B cell (primary cell): ENCODE results near the gene TMEM132E. TPM values are rescaled to one million over a fixed set of nuclear protein-coding genes. Genes with fewer than 3 reads are reported as not detected.

Experiments used
- ATAC-seq: fragments of 200-7000 bp; cut with Tn5 transposase; one replicate; pipeline ENCODE4 v1.10.0; 2021; ENCODE audit warnings: low read depth, mild to moderate bottlenecking, moderate number of reproducible peaks, moderate library complexity
- CTCF ChIA-PET: fragments of 350-600 bp; sonication (Branson Sonifier 250); formaldehyde crosslinking; loops from one replicate; lab custom pipeline; 2021; ENCODE audit warnings: antibody characterized with exemption, inconsistent platforms; lab: Charles Lee
- POLR2A ChIA-PET: fragments of 350-600 bp; sonication (Branson Sonifier 250); formaldehyde crosslinking; loops from one replicate; lab custom pipeline; 2021; ENCODE audit warnings: antibody characterized with exemption; lab: Charles Lee
- DNase-seq: peaks from one replicate; pipeline ENCODE4 v3.0.0; 2013
- H2AFZ ChIP-seq: 2 replicates; pipeline ENCODE4 v1.6.1; 2012; ENCODE audit warnings: mild to moderate bottlenecking, low read depth, low read length; ENCODE audit not compliant: insufficient read depth, poor library complexity, severe bottlenecking
- H3K27ac ChIP-seq, 2 donors: 1 replicate in 1 of 2; 2 replicates in 1 of 2; pipeline ENCODE4 v1.5.1; 2012 to 2013; ENCODE audit warnings: low read length in 2 of 2, mild to moderate bottlenecking in 2 of 2, moderate library complexity in 1 of 2
- H3K27me3 ChIP-seq, 4 experiments: fragments of 200-600 bp in 1 of 4; sonication (generic) in 1 of 4; replicated peaks in 1 of 4; 1 replicate in 2 of 4; 2 replicates in 2 of 4; pipeline versions ENCODE4 v1.6.1 to v1.7.0; 2013 to 2016; ENCODE audit warnings: low read length in 3 of 4, mild to moderate bottlenecking in 2 of 4, mixed read lengths in 1 of 4, moderate library complexity in 1 of 4; ENCODE audit not compliant: insufficient read depth in 4 of 4, control insufficient read depth in 3 of 4; ENCODE audit errors: control extremely low read depth in 1 of 4
- H3K36me3 ChIP-seq, 2 experiments: replicated peaks in 1 of 2; 1 replicate in 1 of 2; 2 replicates in 1 of 2; pipeline versions ENCODE4 v1.6.1 to v1.7.1; 2013; ENCODE audit warnings: low read length in 1 of 2; ENCODE audit not compliant: insufficient read depth in 2 of 2, control insufficient read depth in 1 of 2; ENCODE audit errors: control extremely low read depth in 1 of 2, extremely low read depth in 1 of 2
- H3K4me1 ChIP-seq, 2 donors: fragments of 200-600 bp in 1 of 2; sonication (generic) in 1 of 2; 1 replicate in 1 of 2; 2 replicates in 1 of 2; pipeline versions ENCODE4 v1.5.1 to v1.6.1; 2013 to 2017; ENCODE audit warnings: low read length in 2 of 2; ENCODE audit not compliant: control insufficient read depth in 2 of 2, insufficient read depth in 2 of 2
- H3K4me2 ChIP-seq: replicated peaks from 2 replicates; pipeline ENCODE3; 2012; ENCODE audit warnings: mild to moderate bottlenecking, low read depth, low read length; ENCODE audit not compliant: poor library complexity, severe bottlenecking
- H3K4me3 ChIP-seq, 5 experiments: fragments of 200-600 bp in 1 of 5; sonication (generic) in 1 of 5; 1 replicate in 3 of 5; 2 replicates in 2 of 5; pipeline versions ENCODE4 v1.5.1 to v1.7.0; 2011 to 2016; ENCODE audit warnings: low read length in 4 of 5, mild to moderate bottlenecking in 4 of 5, low read depth in 2 of 5, control low read depth in 1 of 5, moderate library complexity in 1 of 5; ENCODE audit not compliant: insufficient read depth in 1 of 5; ENCODE audit errors: control extremely low read depth in 1 of 5, extremely low read depth in 1 of 5
- H3K79me2 ChIP-seq: fragments of 200-600 bp; sonication (generic); one replicate; pipeline ENCODE4 v1.6.0; 2016; ENCODE audit warnings: low read length; ENCODE audit not compliant: control insufficient read depth, insufficient read depth
- H3K9ac ChIP-seq: fragments of 200-600 bp; sonication (generic); 2 replicates; pipeline ENCODE4 v1.6.1; 2017; ENCODE audit warnings: mild to moderate bottlenecking, low read length, moderate library complexity
- H3K9me3 ChIP-seq, 3 donors: one replicate each; pipeline versions ENCODE4 v1.6.1 to v1.7.1; 2013; ENCODE audit warnings: low read length in 2 of 3; ENCODE audit not compliant: control insufficient read depth in 2 of 3, insufficient read depth in 1 of 3; ENCODE audit errors: control extremely low read depth in 1 of 3
- H4K20me1 ChIP-seq: 2 replicates; pipeline ENCODE4 v1.6.0; 2012; ENCODE audit warnings: mild to moderate bottlenecking, low read length; ENCODE audit not compliant: insufficient read depth, control insufficient read depth, poor library complexity, severe bottlenecking
- H3K27ac Mint-ChIP-seq: one replicate; pipeline ENCODE4 v1.8.0; 2021; ENCODE audit warnings: mixed read lengths
- H3K27me3 Mint-ChIP-seq: one replicate; pipeline ENCODE4 v1.8.0; 2021; ENCODE audit warnings: mixed read lengths
- H3K4me1 Mint-ChIP-seq: one replicate; pipeline ENCODE4 v1.8.0; 2021; ENCODE audit warnings: mixed read lengths
- H3K4me3 Mint-ChIP-seq: one replicate; pipeline ENCODE4 v1.8.0; 2021; ENCODE audit warnings: mixed read lengths
- H3K9me3 Mint-ChIP-seq: one replicate; pipeline ENCODE4 v1.8.0; 2022; ENCODE audit warnings: mixed read lengths; ENCODE audit not compliant: insufficient read depth
- EZH2 ChIP-seq: IDR thresholded peaks from 2 replicates; pipeline ENCODE4 v1.6.1; 2012; ENCODE audit warnings: borderline replicate concordance, low read depth, mild to moderate bottlenecking, moderate library complexity, low read length; ENCODE audit not compliant: insufficient read depth, poor library complexity, severe bottlenecking
- WGBS: methylation state at CpG from one replicate; pipeline ENCODE4 v1.1.5; 2013; ENCODE audit warnings: missing lambda C conversion rate; ENCODE audit not compliant: insufficient coverage; 5-methylcytosine and 5-hydroxymethylcytosine counted together
- intact Hi-C: fragments of 100-400 bp; cut with micrococcal nuclease; formaldehyde crosslinking; loops from one replicate; pipeline ENCODE4 v1.10.0; 2022
- polyA plus RNA-seq: library from polyadenylated mRNA; depleted of rRNA; stranded (reverse); fragments of >200 nt; gene quantifications from 2 replicates; pipeline ENCODE4 v1.2.3, GENCODE V29; 2012
- total RNA-seq, 2 donors: library from RNA; stranded (reverse); fragments of 120-200 nt in 1 of 2; gene quantifications; 1 replicate in 1 of 2; 2 replicates in 1 of 2; pipeline versions ENCODE4 v1.2.3 to v1.2.4, GENCODE V29; 2013 to 2022
- TF ChIP-seq, protein P1 (sequence below): fragments of 200-600 bp; IDR thresholded peaks from one replicate; pipeline ENCODE4 v1.8.0; 2022; ENCODE audit warnings: antibody characterized with exemption, mild to moderate bottlenecking

Gene TMEM132E
- total and polyA plus RNA-seq, 2 donors (not counting 1 experiment from before 2014, with no cell fraction given) = not detected

DNA sequence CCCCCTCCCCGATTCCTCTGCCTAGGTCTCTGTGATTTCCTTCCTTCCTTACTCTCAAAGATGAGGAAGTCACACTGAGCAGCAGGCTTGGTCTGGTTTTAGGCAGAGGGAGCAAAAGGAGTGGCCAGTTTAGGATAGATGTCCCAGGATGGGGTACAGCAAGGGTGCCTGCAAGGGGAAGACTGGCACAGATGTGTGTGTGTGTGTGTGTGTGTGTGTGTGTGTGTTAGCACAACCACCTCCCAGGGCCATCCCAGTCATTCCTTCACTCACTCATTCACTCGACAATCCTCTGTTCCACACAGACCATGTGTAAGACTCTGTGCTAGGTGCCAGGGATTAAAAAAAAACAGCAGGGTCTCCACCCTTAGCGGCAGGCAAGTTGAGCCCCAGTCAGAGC lies 35.9 kb downstream of the TMEM132E start:
- no peaks in the 10 kb centered on the region for H3K9me3 Mint-ChIP-seq
- intact Hi-C loops = no loop called here
- H3K9me3 ChIP-seq = no peaks in the 10 kb centered on the region
- no peak overlapping the region for H3K4me3 ChIP-seq
- ChIA-PET POLR2A (no interaction called here), CTCF (no interaction called here)
- peaks cover 0 to 15% (median 2%) of the 10 kb centered on the region in 4 experiments for H3K27me3 ChIP-seq
- H3K36me3 ChIP-seq = no peaks in the 10 kb centered on the region
- H3K4me3 Mint-ChIP-seq = no peak overlapping the region
- H3K4me1 ChIP-seq = no peaks in the 10 kb centered on the region
- H2AFZ ChIP-seq = no peak overlapping the region
- H3K27ac Mint-ChIP-seq = no peak overlapping the region
- H3K4me1 Mint-ChIP-seq = no peaks in the 10 kb centered on the region
- H3K27me3 Mint-ChIP-seq = peaks cover 61% of the 10 kb centered on the region
- H3K27ac ChIP-seq = no peak overlapping the region
- ATAC-seq (no peak), DNase-seq (no peak)
- H3K79me2 ChIP-seq = no peaks in the 10 kb centered on the region
- no peak overlapping the region for H3K4me2 ChIP-seq
- TF ChIP-seq, protein P1, sequence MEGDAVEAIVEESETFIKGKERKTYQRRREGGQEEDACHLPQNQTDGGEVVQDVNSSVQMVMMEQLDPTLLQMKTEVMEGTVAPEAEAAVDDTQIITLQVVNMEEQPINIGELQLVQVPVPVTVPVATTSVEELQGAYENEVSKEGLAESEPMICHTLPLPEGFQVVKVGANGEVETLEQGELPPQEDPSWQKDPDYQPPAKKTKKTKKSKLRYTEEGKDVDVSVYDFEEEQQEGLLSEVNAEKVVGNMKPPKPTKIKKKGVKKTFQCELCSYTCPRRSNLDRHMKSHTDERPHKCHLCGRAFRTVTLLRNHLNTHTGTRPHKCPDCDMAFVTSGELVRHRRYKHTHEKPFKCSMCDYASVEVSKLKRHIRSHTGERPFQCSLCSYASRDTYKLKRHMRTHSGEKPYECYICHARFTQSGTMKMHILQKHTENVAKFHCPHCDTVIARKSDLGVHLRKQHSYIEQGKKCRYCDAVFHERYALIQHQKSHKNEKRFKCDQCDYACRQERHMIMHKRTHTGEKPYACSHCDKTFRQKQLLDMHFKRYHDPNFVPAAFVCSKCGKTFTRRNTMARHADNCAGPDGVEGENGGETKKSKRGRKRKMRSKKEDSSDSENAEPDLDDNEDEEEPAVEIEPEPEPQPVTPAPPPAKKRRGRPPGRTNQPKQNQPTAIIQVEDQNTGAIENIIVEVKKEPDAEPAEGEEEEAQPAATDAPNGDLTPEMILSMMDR = no peak
- no peak for TF ChIP-seq EZH2
- no peak overlapping the region for H3K9ac ChIP-seq
- 57% methylated on average over 1 of the region's 3 CpGs for WGBS
- H4K20me1 ChIP-seq = no peaks in the 10 kb centered on the region

DNA sequence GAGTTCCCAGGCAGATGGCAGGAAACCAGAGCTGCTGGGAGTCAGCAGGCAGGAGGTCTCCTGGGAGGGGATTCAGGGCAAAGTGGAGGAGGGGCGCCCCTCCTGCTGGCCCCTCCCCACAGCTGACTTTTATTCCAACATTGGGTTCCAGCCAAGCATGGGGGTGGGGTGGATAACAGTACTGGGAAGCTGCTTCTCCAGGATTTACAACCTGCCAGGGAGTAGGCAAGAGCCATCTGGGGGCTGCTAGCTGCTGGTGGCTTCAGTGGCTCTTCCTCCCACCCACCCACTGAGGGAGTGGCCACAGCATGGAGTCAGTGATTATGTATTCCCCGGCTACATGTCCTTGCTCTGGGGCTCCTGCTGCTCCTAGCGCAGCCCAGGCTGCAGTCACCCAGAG lies 36.8 kb downstream of the TMEM132E start:
- H3K9ac ChIP-seq = no peak overlapping the region
- H3K27ac ChIP-seq = no peak overlapping the region
- CTCF ChIA-PET = interaction anchor here (1.0 kb wide), 1 partner anchor 10 kb away, joined by 3 read pairs; no protein-coding TSS in a partner anchor
- H3K9me3 ChIP-seq = no peaks in the 10 kb centered on the region
- no peaks in the 10 kb centered on the region for H3K4me1 ChIP-seq
- no peak overlapping the region for H3K4me3 Mint-ChIP-seq
- H3K4me2 ChIP-seq = no peak overlapping the region
- no peak overlapping the region for H3K4me3 ChIP-seq
- H3K27me3 Mint-ChIP-seq = peaks cover 58% of the 10 kb centered on the region
- intact Hi-C loops = no loop called here
- ATAC-seq = no peak
- no peaks in the 10 kb centered on the region for H4K20me1 ChIP-seq
- H2AFZ ChIP-seq = no peak overlapping the region
- POLR2A ChIA-PET = no interaction called here
- no peak for DNase-seq
- no peak overlapping the region for H3K27ac Mint-ChIP-seq
- H3K27me3 ChIP-seq = peaks cover 0 to 15% (median 2%) of the 10 kb centered on the region in 4 experiments
- TF ChIP-seq EZH2 = no peak
- TF ChIP-seq, protein P1 = no peak
- 10% methylated on average over 3 of the region's 3 CpGs for WGBS
- H3K79me2 ChIP-seq = no peaks in the 10 kb centered on the region
- no peaks in the 10 kb centered on the region for H3K36me3 ChIP-seq
- no peaks in the 10 kb centered on the region for H3K9me3 Mint-ChIP-seq
- H3K4me1 Mint-ChIP-seq = no peaks in the 10 kb centered on the region
